ENCODE measurements around the gene ANP32D.
"Not testable (repeated sequence)": the region's sequence is repeated elsewhere in the genome, so short reads cannot be mapped to it uniquely, and the experiment has no call there.

ANP32D gene

GRCh38 chr12:48472259-48472658 lies at the start of gene ANP32D:
Gene ANP32D, plus strand, starts transcription at chr12:48472559. Its CDS starts 106 bp downstream, at chr12:48472665.
- DNase-seq, result no peak

DNA sequence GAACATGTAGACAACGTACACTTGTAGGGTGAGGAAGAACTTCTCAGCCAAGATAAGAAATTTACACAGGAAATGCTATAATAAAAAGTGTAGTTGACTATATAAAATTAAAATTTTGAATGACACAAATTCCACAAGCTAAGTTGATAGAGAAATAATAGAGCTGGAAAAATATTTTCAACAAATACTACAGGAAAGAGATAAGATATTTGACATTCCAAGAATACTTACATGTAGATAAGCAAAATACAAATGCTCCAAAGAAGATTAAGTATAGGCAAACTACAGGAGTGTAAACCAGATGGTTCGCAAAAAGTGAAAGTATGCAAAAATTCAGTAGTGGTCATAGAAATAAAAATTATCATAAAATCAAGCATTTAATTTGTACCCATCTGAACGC lies 49.2 kb upstream of the ANP32D start:
- DNase-seq, result no peak

- DNase-seq, result no peak
Measured at GRCh38 chr12:48424644-48425043, 47.7 kb upstream of the ANP32D start.

- not testable (repeated sequence) for DNase-seq
Measured at GRCh38 chr12:48434016-48434415, 38.3 kb upstream of the ANP32D start.

DNA sequence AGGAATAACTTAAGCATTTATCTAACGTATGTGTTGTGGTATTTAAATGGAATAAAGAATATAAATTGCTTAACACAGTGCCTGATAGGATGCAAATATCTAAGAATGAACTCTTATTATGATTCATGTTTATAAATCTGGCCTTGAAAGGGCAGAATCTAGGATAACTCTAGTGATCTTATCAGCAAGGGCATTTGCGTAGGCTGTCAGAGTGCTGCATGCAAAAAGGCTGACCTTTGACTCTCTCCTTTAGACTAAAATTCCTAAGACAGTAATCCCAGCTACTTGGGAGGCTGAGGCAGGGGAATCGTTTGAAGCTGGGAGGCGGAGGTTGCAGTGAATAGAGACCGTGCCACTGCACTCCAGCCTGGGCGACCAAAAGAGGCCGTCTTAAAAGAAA lies 31.3 kb upstream of the ANP32D start:
- no peak for DNase-seq

DNA sequence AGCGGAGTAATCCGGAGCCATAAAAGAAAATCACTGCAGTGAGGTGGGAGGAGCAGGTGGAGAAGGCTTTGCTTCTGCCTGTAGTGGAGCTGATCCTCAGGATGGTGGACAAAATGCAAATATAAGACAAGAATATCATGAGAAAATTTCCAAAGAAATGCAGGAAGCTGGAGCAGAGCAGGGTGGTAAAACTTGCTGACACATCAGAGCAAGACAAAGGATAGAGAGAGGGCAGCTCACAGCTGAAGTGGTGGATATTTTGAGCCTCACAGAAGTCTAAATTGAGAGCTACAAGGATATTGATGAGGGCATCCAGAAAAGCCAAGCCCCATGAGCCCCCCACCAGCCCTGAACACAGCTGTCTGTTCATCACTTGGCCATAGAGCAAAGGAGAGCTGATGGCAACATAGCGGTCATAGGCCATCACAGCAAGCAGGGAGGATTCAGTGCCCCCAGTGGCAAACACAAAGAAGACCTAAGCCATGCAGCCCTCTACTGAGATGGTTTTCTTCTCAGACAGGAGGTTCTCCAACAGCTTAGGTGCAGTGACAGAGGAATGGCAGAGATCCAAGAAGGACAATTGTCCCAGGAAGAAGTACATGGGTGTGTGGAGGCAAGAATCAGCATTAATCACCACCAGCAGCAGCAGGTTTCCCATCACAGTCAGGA lies 30.0 kb upstream of the ANP32D start:
- DNase-seq, result no peak

DNA sequence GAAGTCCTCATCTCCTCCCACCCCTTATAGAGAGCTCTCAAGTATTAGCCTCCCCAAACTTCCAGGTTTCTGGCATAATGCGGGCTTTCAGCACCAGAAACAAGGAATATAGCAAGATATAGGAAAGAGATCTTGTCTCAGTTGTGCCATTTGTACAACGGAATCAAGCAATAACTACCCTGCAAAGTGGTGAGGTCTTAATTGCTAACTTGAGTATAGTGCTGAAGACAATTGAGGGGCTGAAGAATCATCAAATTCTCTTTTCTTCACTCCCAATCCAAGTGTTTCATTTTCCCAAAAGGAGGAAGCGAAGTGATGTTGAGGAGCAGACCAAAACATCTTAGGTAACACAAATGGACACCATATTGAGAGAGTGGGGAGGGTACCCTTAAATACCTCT lies 26.8 kb upstream of the ANP32D start:
- no peak for DNase-seq

DNA sequence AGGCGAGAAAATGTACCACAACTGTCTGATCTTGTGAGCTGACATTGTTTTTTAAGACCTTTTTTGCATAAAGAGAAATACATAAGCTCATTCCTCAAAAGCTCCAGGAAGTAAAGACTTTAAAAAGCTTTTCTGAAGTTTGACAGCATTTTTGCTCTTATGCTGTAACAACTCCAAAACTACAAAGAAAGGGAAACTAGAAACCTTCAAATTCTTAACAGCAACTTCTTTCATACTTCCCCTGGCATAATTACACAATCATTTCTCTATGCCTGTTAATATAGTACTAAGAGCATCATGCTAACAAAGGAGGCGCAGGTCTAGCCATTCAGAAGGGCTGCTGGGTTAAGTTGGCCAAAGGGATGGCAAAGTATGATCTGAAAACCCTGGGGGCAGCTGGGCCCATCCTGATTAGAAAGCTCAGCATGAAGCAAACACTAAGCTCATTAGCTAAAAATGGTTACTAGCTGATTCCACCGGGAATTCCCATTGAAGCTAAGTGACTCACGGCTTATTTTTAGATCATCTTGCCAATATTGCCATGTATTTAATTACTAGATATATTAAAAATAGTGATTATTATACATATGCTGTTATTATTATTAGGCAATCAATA lies 26.1 kb upstream of the ANP32D start:
- no peak for DNase-seq

- DNase-seq, result no peak
Measured at GRCh38 chr12:48447755-48448154, 24.6 kb upstream of the ANP32D start.

DNA sequence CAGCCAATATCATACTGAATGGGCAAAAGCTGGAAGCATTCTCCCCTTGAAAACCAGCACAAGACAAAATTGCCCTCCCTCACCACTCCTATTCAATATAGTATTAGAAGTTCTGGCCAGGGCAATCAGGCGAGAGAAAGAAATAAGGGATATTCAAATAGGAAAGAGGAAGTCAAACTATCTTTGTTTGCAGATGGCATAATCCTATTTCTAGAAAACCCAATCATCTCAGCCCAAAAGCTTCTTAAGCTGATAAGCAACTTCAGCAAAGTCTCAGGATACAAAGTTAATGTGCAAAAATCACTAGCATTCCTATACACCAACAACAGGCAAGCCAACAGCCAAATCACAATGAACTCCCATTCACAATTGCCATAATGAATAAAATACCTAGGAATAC lies 21.0 kb upstream of the ANP32D start:
- no peak for DNase-seq

GRCh38 chr12:48452961-48453360 lies 19.4 kb upstream of the ANP32D start:
- DNase-seq, result not testable (repeated sequence)

GRCh38 chr12:48454667-48455066 lies 17.7 kb upstream of the ANP32D start:
- DNase-seq, result no peak

GRCh38 chr12:48455116-48455515 lies 17.2 kb upstream of the ANP32D start:
- DNase-seq, result no peak

GRCh38 chr12:48459259-48459658 lies 13.1 kb upstream of the ANP32D start:
- DNase-seq, result no peak

GRCh38 chr12:48469027-48469426 lies 3.3 kb upstream of the ANP32D start:
- DNase-seq, result not testable (repeated sequence)

- no peak for DNase-seq
Measured at GRCh38 chr12:48473061-48473460, 702 bp downstream of the ANP32D start.

DNA sequence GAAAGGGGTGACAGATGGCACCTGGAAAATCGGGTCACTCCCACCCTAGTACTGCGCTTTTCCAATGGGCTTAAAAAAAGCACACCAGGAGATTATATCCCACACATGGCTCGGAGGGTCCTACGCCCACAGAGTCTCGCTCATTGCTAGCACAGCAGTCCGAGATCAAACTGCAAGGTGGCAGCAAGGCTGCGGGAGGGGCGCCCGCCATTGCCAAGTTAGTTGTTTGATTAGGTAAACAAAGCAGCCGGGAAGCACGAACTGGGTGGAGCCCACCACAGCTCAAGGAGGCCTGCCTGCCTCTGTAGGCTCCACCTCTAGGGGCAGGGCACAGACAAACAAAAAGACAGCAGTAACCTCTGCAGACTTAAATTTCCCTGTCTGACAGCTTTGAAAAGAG lies 2.1 kb downstream of the ANP32D start:
- DNase-seq, result not testable (repeated sequence)

GRCh38 chr12:48482198-48482597 lies 9.8 kb downstream of the ANP32D start, which contains the start of gene C12orf54:
Gene C12orf54, plus strand, starts transcription at chr12:48482498. Its CDS starts 799 bp downstream, at chr12:48483297.
- no peak for DNase-seq

- no peak for DNase-seq
Measured at GRCh38 chr12:48482930-48483329, 10.6 kb downstream of the ANP32D start.

DNA sequence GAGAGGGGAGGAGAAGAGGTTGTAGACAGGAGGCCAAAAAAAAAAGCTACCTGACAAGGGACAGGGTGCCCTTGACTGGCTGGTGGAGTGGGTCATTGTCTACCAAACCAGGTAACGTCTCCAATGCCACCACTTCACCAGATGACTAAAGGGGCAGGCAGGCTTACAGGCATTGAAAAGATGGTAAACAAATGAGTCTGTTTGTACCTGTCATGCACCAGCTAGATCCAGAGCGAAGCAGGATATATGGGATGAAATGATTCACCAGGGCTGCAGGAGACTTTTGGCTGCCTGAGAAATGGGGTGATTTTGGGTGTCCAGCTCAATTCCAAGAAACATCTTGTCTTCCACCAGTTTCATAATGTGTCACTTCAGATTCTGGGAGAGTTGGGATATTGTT lies 13.9 kb downstream of the ANP32D start:
- DNase-seq, result no peak

DNA sequence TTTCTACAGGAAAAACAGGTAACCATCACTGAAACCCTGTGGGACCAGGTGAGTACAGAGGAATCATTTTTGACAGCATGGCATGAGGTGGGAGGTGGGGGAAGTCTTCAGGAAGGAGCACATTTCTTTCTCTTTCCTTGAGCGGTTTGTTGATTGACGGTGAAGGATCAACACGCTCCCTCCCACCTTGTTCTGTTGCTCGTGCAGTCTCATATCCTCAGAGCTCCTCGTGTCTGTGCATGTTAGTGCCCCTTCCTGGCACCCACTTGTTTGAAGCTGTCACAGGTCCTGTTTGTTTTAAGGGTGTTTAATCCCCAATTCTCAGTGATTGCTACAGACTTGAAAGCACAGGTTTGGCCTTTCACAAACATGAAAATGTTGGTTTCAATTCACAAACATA lies 14.3 kb downstream of the ANP32D start:
- no peak for DNase-seq

DNA sequence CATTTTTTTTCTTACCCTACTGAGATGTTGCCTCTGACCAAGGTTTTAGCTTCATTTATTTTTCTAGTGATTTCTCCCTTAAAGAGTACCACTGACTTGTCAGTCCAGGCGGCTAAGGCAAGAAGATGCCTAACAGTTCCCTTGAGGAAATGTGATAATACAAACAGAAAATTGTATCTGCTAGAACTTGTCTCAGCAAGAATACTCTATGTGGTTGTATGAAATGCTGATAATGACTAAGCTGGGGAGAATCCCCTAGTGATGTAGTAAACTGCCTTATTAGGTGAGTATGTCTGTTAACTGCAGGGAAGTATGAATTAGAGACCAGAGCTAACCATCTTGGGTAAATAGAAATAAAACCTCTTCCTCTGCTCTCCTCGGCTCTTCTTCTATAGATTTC lies 16.7 kb downstream of the ANP32D start:
- DNase-seq, result no peak

- not testable (repeated sequence) for DNase-seq
Measured at GRCh38 chr12:48489456-48489855, 17.1 kb downstream of the ANP32D start.

DNA sequence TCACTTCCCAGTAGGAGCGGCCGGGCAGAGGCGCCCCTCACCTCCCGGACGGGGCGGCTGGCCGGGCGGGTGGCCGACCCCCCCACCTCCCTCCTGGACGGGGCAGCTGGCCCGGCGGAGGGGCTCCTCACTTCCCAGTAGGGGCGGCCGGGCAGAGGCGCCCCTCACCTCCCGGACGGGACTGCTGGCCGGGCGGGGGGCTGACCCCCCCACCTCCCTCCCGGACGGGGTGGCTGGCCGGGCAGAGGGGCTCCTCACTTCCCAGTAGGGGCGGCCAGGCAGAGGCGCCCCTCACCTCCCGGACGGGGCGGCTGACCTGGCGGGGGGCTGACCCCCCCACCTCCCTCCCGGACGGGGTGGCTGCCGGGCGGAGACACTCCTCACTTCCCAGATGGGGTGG lies 27.9 kb downstream of the ANP32D start:
- not testable (repeated sequence) for DNase-seq

DNA sequence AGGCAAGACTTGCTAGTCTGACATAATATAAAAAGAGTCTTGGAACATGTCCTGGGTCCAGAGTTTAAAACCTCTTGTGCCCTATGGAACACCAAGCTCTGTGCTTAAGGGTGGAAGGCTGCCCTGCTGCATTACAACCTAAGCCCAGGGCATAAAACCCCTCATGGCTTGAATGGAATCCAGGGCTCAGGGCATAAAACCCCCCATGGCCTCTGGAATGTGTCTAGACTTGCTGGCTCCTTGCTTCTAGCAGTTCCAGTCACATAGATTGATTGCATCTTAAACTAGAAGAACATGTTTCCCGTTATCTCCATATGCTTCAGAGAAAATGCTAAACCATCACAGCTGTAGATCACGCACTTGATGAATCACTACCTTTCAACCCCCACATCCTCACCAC lies 34.5 kb downstream of the ANP32D start:
- DNase-seq, result not testable (repeated sequence)

All from NCI-H510A (cell line).